ENCODE measurements around the gene FBLN7.

FBLN7 gene

GRCh38 chr2:112140899-112141625 lies 2.9 kb downstream of the FBLN7 start:
- DNase-seq, result no peak

GRCh38 chr2:112141626-112142007 lies 3.4 kb downstream of the FBLN7 start:
- no peak for DNase-seq

GRCh38 chr2:112142525-112143078 lies 4.4 kb downstream of the FBLN7 start:
- no peak for DNase-seq

GRCh38 chr2:112143150-112143549 lies 5.0 kb downstream of the FBLN7 start:
- no peak for DNase-seq

GRCh38 chr2:112144966-112145365 lies 6.8 kb downstream of the FBLN7 start:
- no peak for DNase-seq

GRCh38 chr2:112147382-112148168 lies 9.4 kb downstream of the FBLN7 start:
- DNase-seq, result no peak

- no peak for DNase-seq
These were observed 10.3 kb downstream of the FBLN7 start for GRCh38 chr2:112148477-112148876.

GRCh38 chr2:112149194-112149593 lies 11.0 kb downstream of the FBLN7 start:
- no peak for DNase-seq

GRCh38 chr2:112149866-112150435 lies 11.8 kb downstream of the FBLN7 start:
- DNase-seq, result no peak

GRCh38 chr2:112150447-112150846 lies 12.3 kb downstream of the FBLN7 start:
- DNase-seq, result no peak

GRCh38 chr2:112150851-112151250 lies 12.7 kb downstream of the FBLN7 start:
- no peak for DNase-seq

- no peak for DNase-seq
These were observed 13.1 kb downstream of the FBLN7 start for GRCh38 chr2:112151271-112151670.

- DNase-seq, result no peak
These were observed 13.7 kb downstream of the FBLN7 start for GRCh38 chr2:112151701-112152440.

- no peak for DNase-seq
These were observed 14.4 kb downstream of the FBLN7 start for GRCh38 chr2:112152476-112153178.

- DNase-seq, result no peak
These were observed 14.9 kb downstream of the FBLN7 start for GRCh38 chr2:112153179-112153490.

GRCh38 chr2:112153501-112153900 lies 15.3 kb downstream of the FBLN7 start:
- no peak for DNase-seq

GRCh38 chr2:112154246-112155117 lies 16.3 kb downstream of the FBLN7 start:
- DNase-seq, result no peak

GRCh38 chr2:112155331-112156151 lies 17.4 kb downstream of the FBLN7 start:
- peak; percentile 35 for DNase-seq

- peak; percentile 52 for DNase-seq
These were observed 18.2 kb downstream of the FBLN7 start for GRCh38 chr2:112156152-112156986.

- DNase-seq, result no peak
These were observed 19.3 kb downstream of the FBLN7 start for GRCh38 chr2:112157472-112157871.
